Caco-2 (cell line): ENCODE measurements around the gene GAS2L2. TPM values are rescaled to one million over a fixed set of nuclear protein-coding genes. Genes with fewer than 3 reads are reported as not detected.
A peak's percentile ranks its signal among the peaks of the same experiment; 100 is the strongest.

Experiments used
- BruUV-seq: library from RNA; stranded (reverse); fragments of 400-500 nt; replicated peaks from 2 replicates; lab custom pipeline; 2021; lab: Mats Ljungman, UMichigan
- CTCF ChIA-PET: fragments of 300-600 bp; sonication (Branson Sonifier 250); formaldehyde crosslinking; loops from one replicate; lab custom pipeline; 2022; ENCODE audit warnings: antibody characterized with exemption; lab: Charles Lee
- POLR2A ChIA-PET: fragments of 300-600 bp; sonication (Branson Sonifier 250); formaldehyde crosslinking; loops from one replicate; lab custom pipeline; 2022; ENCODE audit warnings: antibody characterized with exemption; lab: Charles Lee
- DNase-seq, 2 experiments: peaks; one replicate each; pipeline versions ENCODE4 v3.0.0 to v3.0.0-alpha.2; 2020 to 2022
- H3K27me3 ChIP-seq: replicated peaks from 2 replicates; pipeline ENCODE4 v1.6.0; 2011; ENCODE audit warnings: low read length; ENCODE audit not compliant: control insufficient read depth, insufficient read depth
- H3K36me3 ChIP-seq: 2 replicates; pipeline ENCODE4 v1.5.1; 2011; ENCODE audit warnings: low read length; ENCODE audit not compliant: control insufficient read depth, insufficient read depth
- H3K4me1 ChIP-seq: fragments of 250-450 bp; sonication (Bioruptor Pico); 2 replicates; pipeline ENCODE4 v1.5.1; 2020; ENCODE audit warnings: mild to moderate bottlenecking
- H3K4me3 ChIP-seq: 2 replicates; pipeline ENCODE4 v1.5.1; 2011; ENCODE audit warnings: low read depth, mild to moderate bottlenecking, control low read depth, low read length
- H3K9me3 ChIP-seq: fragments of 250-450 bp; sonication (Bioruptor Pico); 2 replicates; pipeline ENCODE4 v1.5.1; 2020; ENCODE audit warnings: mild to moderate bottlenecking, moderate library complexity
- H3K27ac Mint-ChIP-seq: one replicate; pipeline ENCODE4 v1.8.0; 2022; ENCODE audit warnings: mixed read lengths; ENCODE audit not compliant: unreplicated experiment
- H3K27me3 Mint-ChIP-seq: one replicate; pipeline ENCODE4 v1.8.0; 2022; ENCODE audit warnings: mixed read lengths; ENCODE audit not compliant: insufficient read depth, unreplicated experiment
- H3K36me3 Mint-ChIP-seq: one replicate; pipeline ENCODE4 v1.8.0; 2022; ENCODE audit warnings: mild to moderate bottlenecking, mixed read lengths; ENCODE audit not compliant: insufficient read depth, unreplicated experiment
- H3K4me1 Mint-ChIP-seq: one replicate; pipeline ENCODE4 v1.8.0; 2022; ENCODE audit warnings: low read depth, mixed read lengths; ENCODE audit not compliant: unreplicated experiment
- H3K4me3 Mint-ChIP-seq: one replicate; pipeline ENCODE4 v1.8.0; 2022; ENCODE audit warnings: mild to moderate bottlenecking, moderate library complexity, mixed read lengths; ENCODE audit not compliant: unreplicated experiment
- H3K9me3 Mint-ChIP-seq: one replicate; pipeline ENCODE4 v1.8.0; 2022; ENCODE audit warnings: mixed read lengths; ENCODE audit not compliant: unreplicated experiment
- intact Hi-C: fragments of 100-400 bp; cut with micrococcal nuclease; formaldehyde crosslinking; loops from one replicate; pipeline ENCODE4 v1.10.0; 2022; ENCODE audit not compliant: unreplicated experiment
- total RNA-seq: library from RNA; stranded (reverse); gene quantifications from 2 replicates; pipeline ENCODE4 v1.2.3, GENCODE V29; 2022
- TF ChIP-seq, protein P1 (sequence below), 2 experiments: fragments of 200-600 bp in 1 of 2; IDR thresholded peaks; 1 replicate in 1 of 2; 2 replicates in 1 of 2; pipeline versions ENCODE4 v1.5.1 to v1.8.0; 2011 to 2022; ENCODE audit warnings: antibody characterized with exemption in 1 of 2, control low read depth in 1 of 2, inconsistent platforms in 1 of 2, low read depth in 1 of 2, low read length in 1 of 2, mild to moderate bottlenecking in 1 of 2, moderate library complexity in 1 of 2; ENCODE audit not compliant: insufficient read depth in 1 of 2, severe bottlenecking in 1 of 2, unreplicated experiment in 1 of 2

Gene GAS2L2
- total RNA-seq, 1 experiment from 2014 or later = not detected

DNA sequence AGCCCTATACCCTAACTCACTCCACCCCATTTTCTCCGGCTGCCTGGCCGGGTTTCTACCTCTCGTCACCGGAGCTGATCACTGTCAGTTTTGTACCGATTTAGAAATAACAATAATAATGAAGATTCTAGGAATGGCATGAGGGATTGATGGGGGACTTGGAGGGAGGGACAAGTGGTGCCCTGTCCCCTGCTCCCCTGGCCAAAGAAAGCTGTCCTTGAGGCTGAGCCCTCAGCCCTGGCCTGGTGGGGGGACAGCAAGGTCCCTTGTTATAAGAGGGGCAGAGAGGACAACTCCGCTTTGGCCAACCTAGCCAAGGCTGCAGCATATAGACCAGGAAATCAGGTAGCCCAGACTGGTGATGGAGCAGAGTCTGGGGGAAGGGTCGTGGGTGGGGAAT, 10.5 kb downstream of the GAS2L2 start:
- H3K4me3 Mint-ChIP-seq = peak overlapping the region; percentile 77
- Histone ChIP-seq H3K4me3 (no peak overlapping the region), H3K4me1 (no peaks in the 10 kb centered on the region), H3K27me3 (no peaks in the 10 kb centered on the region), H3K9me3 (no peaks in the 10 kb centered on the region), H3K36me3 (no peaks in the 10 kb centered on the region)
- peaks cover 5% of the 10 kb centered on the region for H3K36me3 Mint-ChIP-seq
- H3K27ac Mint-ChIP-seq = no peak overlapping the region
- DNase-seq = no peak
- TF ChIP-seq, protein P1, sequence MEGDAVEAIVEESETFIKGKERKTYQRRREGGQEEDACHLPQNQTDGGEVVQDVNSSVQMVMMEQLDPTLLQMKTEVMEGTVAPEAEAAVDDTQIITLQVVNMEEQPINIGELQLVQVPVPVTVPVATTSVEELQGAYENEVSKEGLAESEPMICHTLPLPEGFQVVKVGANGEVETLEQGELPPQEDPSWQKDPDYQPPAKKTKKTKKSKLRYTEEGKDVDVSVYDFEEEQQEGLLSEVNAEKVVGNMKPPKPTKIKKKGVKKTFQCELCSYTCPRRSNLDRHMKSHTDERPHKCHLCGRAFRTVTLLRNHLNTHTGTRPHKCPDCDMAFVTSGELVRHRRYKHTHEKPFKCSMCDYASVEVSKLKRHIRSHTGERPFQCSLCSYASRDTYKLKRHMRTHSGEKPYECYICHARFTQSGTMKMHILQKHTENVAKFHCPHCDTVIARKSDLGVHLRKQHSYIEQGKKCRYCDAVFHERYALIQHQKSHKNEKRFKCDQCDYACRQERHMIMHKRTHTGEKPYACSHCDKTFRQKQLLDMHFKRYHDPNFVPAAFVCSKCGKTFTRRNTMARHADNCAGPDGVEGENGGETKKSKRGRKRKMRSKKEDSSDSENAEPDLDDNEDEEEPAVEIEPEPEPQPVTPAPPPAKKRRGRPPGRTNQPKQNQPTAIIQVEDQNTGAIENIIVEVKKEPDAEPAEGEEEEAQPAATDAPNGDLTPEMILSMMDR (IDR thresholded peaks at IDR 0.05; ENCODE audit: insufficient read depth in 1 of 2, low read depth in 1 of 2, low read length in 1 of 2, severe bottlenecking in 1 of 2, unreplicated experiment in 1 of 2) = no peak
- H3K27me3 Mint-ChIP-seq = peaks cover 8% of the 10 kb centered on the region
- no peaks in the 10 kb centered on the region for H3K9me3 Mint-ChIP-seq
- ChIA-PET POLR2A (no interaction called here), CTCF (no interaction called here)
- no TSS peak for BruUV-seq
- intact Hi-C loops = no loop called here
- H3K4me1 Mint-ChIP-seq = no peaks in the 10 kb centered on the region

DNA sequence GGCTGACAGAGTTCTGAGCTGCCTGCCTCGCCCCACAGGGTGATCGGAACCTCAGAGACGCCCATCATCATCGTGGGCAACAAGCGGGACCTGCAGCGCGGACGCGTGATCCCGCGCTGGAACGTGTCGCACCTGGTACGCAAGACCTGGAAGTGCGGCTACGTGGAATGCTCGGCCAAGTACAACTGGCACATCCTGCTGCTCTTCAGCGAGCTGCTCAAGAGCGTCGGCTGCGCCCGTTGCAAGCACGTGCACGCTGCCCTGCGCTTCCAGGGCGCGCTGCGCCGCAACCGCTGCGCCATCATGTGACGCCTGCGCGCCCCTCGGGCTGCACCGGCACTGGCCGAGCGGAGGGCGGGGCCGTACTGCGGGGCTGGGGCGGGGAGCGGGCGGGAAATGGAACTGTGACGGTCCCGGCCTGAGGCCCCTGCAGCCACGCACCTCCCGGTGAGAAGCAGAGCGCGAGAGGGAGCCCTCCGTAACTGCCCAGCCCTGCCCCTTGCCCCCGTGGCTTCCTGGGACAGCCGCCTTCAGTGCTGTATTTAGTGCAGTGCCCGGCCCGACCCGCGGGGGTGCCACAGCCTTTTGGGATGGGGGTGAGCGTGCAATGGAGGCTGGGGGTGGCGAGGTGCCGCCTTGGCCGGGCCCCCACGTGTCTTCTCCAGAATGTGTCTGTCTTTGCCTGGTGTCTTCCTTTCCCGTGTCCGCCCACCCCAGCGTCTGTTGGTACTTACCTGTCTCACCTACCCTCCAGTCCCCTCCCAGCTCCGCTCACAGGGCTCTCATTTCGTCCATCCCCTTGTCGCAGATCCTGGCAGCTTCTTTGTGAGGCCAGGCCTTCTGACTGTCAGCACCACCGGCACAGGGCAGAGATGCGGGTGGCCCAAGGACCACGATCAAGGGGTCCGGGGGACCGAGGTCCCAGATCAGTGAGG, 11.8 kb downstream of the GAS2L2 start:
- H3K4me3 ChIP-seq = peak overlapping the region; percentile 26
- TF ChIP-seq, protein P1 (IDR thresholded peaks at IDR 0.05; ENCODE audit: insufficient read depth in 1 of 2, low read depth in 1 of 2, low read length in 1 of 2, severe bottlenecking in 1 of 2, unreplicated experiment in 1 of 2) = peak in 1 of 2 experiments; percentile 28
- CTCF ChIA-PET = interaction anchor here (0.7 kb wide), 1 partner anchor 68 kb away, joined by 3 read pairs; the partner anchor contains the start of gene TAF15
- H3K36me3 ChIP-seq = no peaks in the 10 kb centered on the region
- no peaks in the 10 kb centered on the region for H3K4me1 ChIP-seq
- H3K27me3 ChIP-seq = no peaks in the 10 kb centered on the region
- Mint-ChIP-seq H3K4me3 (peak overlapping the region; percentile 77), H3K9me3 (no peaks in the 10 kb centered on the region), H3K27me3 (peaks cover 8% of the 10 kb centered on the region), H3K4me1 (no peaks in the 10 kb centered on the region), H3K27ac (no peak overlapping the region), H3K36me3 (peaks cover 5% of the 10 kb centered on the region)
- intact Hi-C loops = no loop called here
- no peaks in the 10 kb centered on the region for H3K9me3 ChIP-seq
- peak in 1 of 2 experiments; percentile 49 for DNase-seq
- no TSS peak for BruUV-seq
- POLR2A ChIA-PET = no interaction called here

DNA sequence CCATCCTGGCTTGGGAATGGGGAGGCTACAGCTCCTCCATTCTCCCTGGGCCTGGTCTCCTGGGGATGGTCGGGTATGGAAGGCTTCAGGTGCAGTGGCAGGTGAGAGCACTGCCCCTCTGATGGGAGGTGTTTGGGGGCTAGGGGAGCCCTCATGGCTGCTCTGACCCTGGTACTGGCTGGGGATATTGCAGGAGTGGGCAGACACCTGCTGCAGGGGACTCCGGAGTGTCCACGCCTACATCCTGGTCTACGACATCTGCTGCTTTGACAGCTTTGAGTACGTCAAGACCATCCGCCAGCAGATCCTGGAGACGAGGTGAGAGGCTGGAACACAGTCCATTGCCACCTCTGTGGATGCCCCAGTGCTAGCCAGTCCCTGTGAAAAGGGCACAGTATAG, 12.8 kb downstream of the GAS2L2 start:
- Histone ChIP-seq H3K36me3 (no peaks in the 10 kb centered on the region), H3K4me1 (no peaks in the 10 kb centered on the region), H3K4me3 (no peak overlapping the region), H3K9me3 (no peaks in the 10 kb centered on the region), H3K27me3 (no peaks in the 10 kb centered on the region)
- DNase-seq = no peak
- ChIA-PET POLR2A (no interaction called here), CTCF (no interaction called here)
- no peaks in the 10 kb centered on the region for H3K4me1 Mint-ChIP-seq
- no peak overlapping the region for H3K4me3 Mint-ChIP-seq
- H3K36me3 Mint-ChIP-seq = peaks cover 5% of the 10 kb centered on the region
- BruUV-seq = no TSS peak
- TF ChIP-seq, protein P1 (IDR thresholded peaks at IDR 0.05; ENCODE audit: insufficient read depth in 1 of 2, low read depth in 1 of 2, low read length in 1 of 2, severe bottlenecking in 1 of 2, unreplicated experiment in 1 of 2) = no peak
- intact Hi-C loops = no loop called here
- peaks cover 8% of the 10 kb centered on the region for H3K27me3 Mint-ChIP-seq
- no peaks in the 10 kb centered on the region for H3K9me3 Mint-ChIP-seq
- H3K27ac Mint-ChIP-seq = no peak overlapping the region
